K562 (cell line): ENCODE data around the gene IPO13.

Experiments
- HNRNPH1 ChIP-seq: fragments of 200-400 bp; formaldehyde crosslinking; optimal IDR thresholded peaks from 2 replicates; pipeline ENCODE3; 2017; ENCODE audit warnings: low read depth, mild to moderate bottlenecking, low read length, moderate library complexity
- SMARCE1 ChIP-seq: fragments of 450-650 bp; IDR thresholded peaks from 2 replicates; pipeline ENCODE4 v1.7.1; 2016; ENCODE audit warnings: mild to moderate bottlenecking
- SP1 ChIP-seq: sonication (generic); formaldehyde crosslinking; IDR thresholded peaks from 2 replicates; pipeline ENCODE4 v1.8.1; 2022; ENCODE audit warnings: mild to moderate bottlenecking, missing genetic modification reagents
- TF ChIP-seq, protein P1 (sequence below): sonication (generic); formaldehyde crosslinking; IDR thresholded peaks from 2 replicates; pipeline ENCODE4 v1.8.1; 2023; ENCODE audit warnings: missing genetic modification reagents, mild to moderate bottlenecking, borderline replicate concordance
- TF ChIP-seq, protein P2 (sequence below): sonication (generic); formaldehyde crosslinking; IDR thresholded peaks from 2 replicates; pipeline ENCODE4 v1.8.0; 2022; ENCODE audit warnings: missing genetic modification reagents, mild to moderate bottlenecking, moderate library complexity, borderline replicate concordance
- TF ChIP-seq, protein P3 (sequence below), 2 experiments: fragments of 450-650 bp in 1 of 2; sonication (generic) in 1 of 2; formaldehyde crosslinking; conservative IDR thresholded peaks; 2 replicates each; pipeline versions ENCODE4 v1.4.0 to v1.8.1; 2020 to 2022; ENCODE audit warnings: mild to moderate bottlenecking in 1 of 2, missing genetic modification reagents in 1 of 2
- TF ChIP-seq, protein P4 (sequence below): fragments of 250-450 bp; sonication (Bioruptor Pico); IDR thresholded peaks from 2 replicates; pipeline ENCODE4 v1.8.0; 2021; ENCODE audit warnings: moderate library complexity, mild to moderate bottlenecking, inconsistent platforms

DNA sequence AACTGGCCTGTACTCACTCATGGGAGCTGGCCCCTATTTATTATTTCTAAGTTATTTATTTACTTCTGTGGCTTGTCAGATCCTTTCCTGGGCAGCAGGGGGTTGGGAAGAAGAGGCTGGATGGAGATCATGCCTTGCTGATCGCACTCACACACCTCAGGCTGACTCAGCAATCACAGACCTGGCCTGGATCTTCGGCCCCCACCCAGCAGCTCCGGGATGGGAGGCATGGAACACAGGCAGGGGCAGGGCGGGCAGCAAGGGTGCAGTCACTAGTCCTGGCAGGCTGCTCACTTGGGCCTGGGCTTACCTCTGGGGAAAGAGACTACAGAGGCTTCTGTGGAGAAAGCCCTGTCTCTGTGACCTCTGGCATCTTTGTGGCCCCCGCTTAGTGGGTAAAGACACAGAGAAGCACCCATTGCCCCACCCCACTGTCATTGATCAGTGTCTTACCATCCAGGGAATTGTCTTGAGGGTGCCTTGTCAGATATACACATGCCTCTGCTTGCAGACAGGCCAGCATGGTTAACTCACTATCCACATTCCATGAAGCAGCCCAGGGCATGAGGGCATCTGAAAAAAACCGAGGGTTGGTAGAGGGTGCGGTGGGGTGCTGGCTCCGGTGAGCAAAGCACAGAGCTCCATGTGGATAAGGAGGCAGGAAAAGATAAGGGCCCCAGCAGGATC lies 9.4 kb upstream of the IPO13 start:
- TF ChIP-seq, protein P1, sequence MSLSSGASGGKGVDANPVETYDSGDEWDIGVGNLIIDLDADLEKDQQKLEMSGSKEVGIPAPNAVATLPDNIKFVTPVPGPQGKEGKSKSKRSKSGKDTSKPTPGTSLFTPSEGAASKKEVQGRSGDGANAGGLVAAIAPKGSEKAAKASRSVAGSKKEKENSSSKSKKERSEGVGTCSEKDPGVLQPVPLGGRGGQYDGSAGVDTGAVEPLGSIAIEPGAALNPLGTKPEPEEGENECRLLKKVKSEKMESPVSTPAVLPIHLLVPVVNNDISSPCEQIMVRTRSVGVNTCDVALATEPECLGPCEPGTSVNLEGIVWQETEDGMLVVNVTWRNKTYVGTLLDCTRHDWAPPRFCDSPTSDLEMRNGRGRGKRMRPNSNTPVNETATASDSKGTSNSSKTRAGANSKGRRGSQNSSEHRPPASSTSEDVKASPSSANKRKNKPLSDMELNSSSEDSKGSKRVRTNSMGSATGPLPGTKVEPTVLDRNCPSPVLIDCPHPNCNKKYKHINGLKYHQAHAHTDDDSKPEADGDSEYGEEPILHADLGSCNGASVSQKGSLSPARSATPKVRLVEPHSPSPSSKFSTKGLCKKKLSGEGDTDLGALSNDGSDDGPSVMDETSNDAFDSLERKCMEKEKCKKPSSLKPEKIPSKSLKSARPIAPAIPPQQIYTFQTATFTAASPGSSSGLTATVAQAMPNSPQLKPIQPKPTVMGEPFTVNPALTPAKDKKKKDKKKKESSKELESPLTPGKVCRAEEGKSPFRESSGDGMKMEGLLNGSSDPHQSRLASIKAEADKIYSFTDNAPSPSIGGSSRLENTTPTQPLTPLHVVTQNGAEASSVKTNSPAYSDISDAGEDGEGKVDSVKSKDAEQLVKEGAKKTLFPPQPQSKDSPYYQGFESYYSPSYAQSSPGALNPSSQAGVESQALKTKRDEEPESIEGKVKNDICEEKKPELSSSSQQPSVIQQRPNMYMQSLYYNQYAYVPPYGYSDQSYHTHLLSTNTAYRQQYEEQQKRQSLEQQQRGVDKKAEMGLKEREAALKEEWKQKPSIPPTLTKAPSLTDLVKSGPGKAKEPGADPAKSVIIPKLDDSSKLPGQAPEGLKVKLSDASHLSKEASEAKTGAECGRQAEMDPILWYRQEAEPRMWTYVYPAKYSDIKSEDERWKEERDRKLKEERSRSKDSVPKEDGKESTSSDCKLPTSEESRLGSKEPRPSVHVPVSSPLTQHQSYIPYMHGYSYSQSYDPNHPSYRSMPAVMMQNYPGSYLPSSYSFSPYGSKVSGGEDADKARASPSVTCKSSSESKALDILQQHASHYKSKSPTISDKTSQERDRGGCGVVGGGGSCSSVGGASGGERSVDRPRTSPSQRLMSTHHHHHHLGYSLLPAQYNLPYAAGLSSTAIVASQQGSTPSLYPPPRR (CRISPR knock-in tag): no peak
- no peak for TF ChIP-seq HNRNPH1
- TF ChIP-seq SMARCE1: no peak
- TF ChIP-seq, protein P2, sequence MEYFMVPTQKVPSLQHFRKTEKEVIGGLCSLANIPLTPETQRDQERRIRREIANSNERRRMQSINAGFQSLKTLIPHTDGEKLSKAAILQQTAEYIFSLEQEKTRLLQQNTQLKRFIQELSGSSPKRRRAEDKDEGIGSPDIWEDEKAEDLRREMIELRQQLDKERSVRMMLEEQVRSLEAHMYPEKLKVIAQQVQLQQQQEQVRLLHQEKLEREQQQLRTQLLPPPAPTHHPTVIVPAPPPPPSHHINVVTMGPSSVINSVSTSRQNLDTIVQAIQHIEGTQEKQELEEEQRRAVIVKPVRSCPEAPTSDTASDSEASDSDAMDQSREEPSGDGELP (CRISPR knock-in tag): no peak
- TF ChIP-seq, protein P3, sequence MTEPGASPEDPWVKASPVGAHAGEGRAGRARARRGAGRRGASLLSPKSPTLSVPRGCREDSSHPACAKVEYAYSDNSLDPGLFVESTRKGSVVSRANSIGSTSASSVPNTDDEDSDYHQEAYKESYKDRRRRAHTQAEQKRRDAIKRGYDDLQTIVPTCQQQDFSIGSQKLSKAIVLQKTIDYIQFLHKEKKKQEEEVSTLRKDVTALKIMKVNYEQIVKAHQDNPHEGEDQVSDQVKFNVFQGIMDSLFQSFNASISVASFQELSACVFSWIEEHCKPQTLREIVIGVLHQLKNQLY (CRISPR knock-in tag; conservative IDR thresholded peaks at IDR 0.05): no peak
- TF ChIP-seq, protein P4, sequence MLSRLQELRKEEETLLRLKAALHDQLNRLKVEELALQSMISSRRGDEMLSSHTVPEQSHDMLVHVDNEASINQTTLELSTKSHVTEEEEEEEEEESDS: no peak
- TF ChIP-seq SP1: no peak
